COLO668 (cell line): Measurements from ENCODE around the gene CCDC12.

Source experiments
- DNase-seq: peaks from one replicate; lab custom pipeline; 2025; ENCODE audit not compliant: unreplicated experiment; lab: John Stamatoyannopoulos, UW

The CCDC12 gene

GRCh38 chr3:46958467-46959160 lies 17.9 kb downstream of the CCDC12 start:
- no peak for DNase-seq

- no peak for DNase-seq
Observed at GRCh38 chr3:46957092-46957820, 19.3 kb downstream of the CCDC12 start.

GRCh38 chr3:46955801-46956259 lies 20.7 kb downstream of the CCDC12 start:
- DNase-seq = no peak

- DNase-seq = no peak
Observed at GRCh38 chr3:46955157-46955556, 21.4 kb downstream of the CCDC12 start.

GRCh38 chr3:46954178-46954577 lies 22.4 kb downstream of the CCDC12 start:
- no peak for DNase-seq

GRCh38 chr3:46953234-46954010 lies 23.1 kb downstream of the CCDC12 start:
- no peak for DNase-seq

GRCh38 chr3:46952813-46953212 lies 23.7 kb downstream of the CCDC12 start:
- DNase-seq = no peak

- DNase-seq = no peak
Observed at GRCh38 chr3:46950650-46951241, 25.8 kb downstream of the CCDC12 start.

- no peak for DNase-seq
Observed at GRCh38 chr3:46950177-46950576, 26.4 kb downstream of the CCDC12 start.

- DNase-seq = peak; percentile 3
Observed at GRCh38 chr3:46948830-46949671, 27.5 kb downstream of the CCDC12 start.

GRCh38 chr3:46947981-46948791 lies 28.4 kb downstream of the CCDC12 start:
- DNase-seq = no peak

GRCh38 chr3:46947546-46947901 lies 29.0 kb downstream of the CCDC12 start:
- DNase-seq = no peak

- DNase-seq = peak; percentile 21
Observed at GRCh38 chr3:46946856-46947545, 29.5 kb downstream of the CCDC12 start.

GRCh38 chr3:46946416-46946815 lies 30.1 kb downstream of the CCDC12 start:
- DNase-seq = no peak

GRCh38 chr3:46944191-46944590 lies 32.4 kb downstream of the CCDC12 start:
- peak; percentile 18 for DNase-seq

- DNase-seq = peak; percentile 67
Observed at GRCh38 chr3:46943237-46944187, 33.0 kb downstream of the CCDC12 start.

GRCh38 chr3:46942481-46943236 lies 33.9 kb downstream of the CCDC12 start:
- DNase-seq = peak; percentile 53
